HG02759 (cell line): ENCODE results near the gene EPM2A.

ENCODE experiments used
- ATAC-seq: cut with Tn5 transposase; IDR thresholded peaks from one replicate; pipeline ENCODE4 v1.9.1; 2021; ENCODE audit warnings: mild to moderate bottlenecking, moderate library complexity; ENCODE audit not compliant: unreplicated experiment

Gene EPM2A

GRCh38 chr6:145608850-145609249 lies 126.5 kb downstream of the EPM2A start:
- no peak for ATAC-seq

- ATAC-seq: no peak
Observed at GRCh38 chr6:145603991-145604390, 131.3 kb downstream of the EPM2A start.

- ATAC-seq: no peak
Observed at GRCh38 chr6:145603424-145603833, 131.9 kb downstream of the EPM2A start.

- ATAC-seq: no peak
Observed at GRCh38 chr6:145602726-145603326, 132.5 kb downstream of the EPM2A start.

GRCh38 chr6:145601397-145601796 lies 133.9 kb downstream of the EPM2A start:
- no peak for ATAC-seq

GRCh38 chr6:145600299-145600698 lies 135.0 kb downstream of the EPM2A start:
- ATAC-seq: no peak

GRCh38 chr6:145588981-145589380 lies 146.3 kb downstream of the EPM2A start:
- no peak for ATAC-seq

GRCh38 chr6:145587334-145587733 lies 148.0 kb downstream of the EPM2A start:
- no peak for ATAC-seq

GRCh38 chr6:145583753-145584152 lies 151.6 kb downstream of the EPM2A start:
- no peak for ATAC-seq
